LoVo (cell line): Measurements from ENCODE around the gene SH3RF2.

Experiments
- DNase-seq: peaks from one replicate; pipeline ENCODE4 v3.0.0-alpha.2; 2016; ENCODE audit warnings: low spot score

SH3RF2 gene

GRCh38 chr5:145921211-145921610, 15.2 kb upstream of the SH3RF2 start:
- no peak for DNase-seq

- no peak for DNase-seq
These were observed 14.3 kb upstream of the SH3RF2 start for GRCh38 chr5:145922059-145922458.

- DNase-seq, result no peak
These were observed 13.0 kb upstream of the SH3RF2 start for GRCh38 chr5:145923405-145923804.

GRCh38 chr5:145924849-145925248, 11.5 kb upstream of the SH3RF2 start:
- no peak for DNase-seq

- peak; percentile 70 for DNase-seq
These were observed 11.0 kb upstream of the SH3RF2 start for GRCh38 chr5:145925353-145925752.

- DNase-seq, result no peak
These were observed 10.6 kb upstream of the SH3RF2 start for GRCh38 chr5:145925803-145926202.

GRCh38 chr5:145931718-145932117, 4.7 kb upstream of the SH3RF2 start:
- DNase-seq, result no peak

- no peak for DNase-seq
These were observed 2.1 kb upstream of the SH3RF2 start for GRCh38 chr5:145934276-145934675.

- DNase-seq, result peak; percentile 89
These were observed 1.3 kb downstream of the SH3RF2 start for GRCh38 chr5:145937432-145938250.

- DNase-seq, result no peak
These were observed 2.6 kb downstream of the SH3RF2 start for GRCh38 chr5:145938776-145939539.

GRCh38 chr5:145939540-145940065, 3.2 kb downstream of the SH3RF2 start:
- peak; percentile 78 for DNase-seq

- DNase-seq, result no peak
These were observed 4.7 kb downstream of the SH3RF2 start for GRCh38 chr5:145941096-145941447.

GRCh38 chr5:145941448-145942130, 5.2 kb downstream of the SH3RF2 start:
- peak; percentile 38 for DNase-seq

- no peak for DNase-seq
These were observed 5.8 kb downstream of the SH3RF2 start for GRCh38 chr5:145942201-145942600.

- DNase-seq, result no peak
These were observed 6.4 kb downstream of the SH3RF2 start for GRCh38 chr5:145942749-145943148.

GRCh38 chr5:145943674-145944121, 7.3 kb downstream of the SH3RF2 start:
- peak; percentile 76 for DNase-seq

- no peak for DNase-seq
These were observed 8.0 kb downstream of the SH3RF2 start for GRCh38 chr5:145944328-145944727.

GRCh38 chr5:145945620-145946111, 9.3 kb downstream of the SH3RF2 start:
- DNase-seq, result no peak

- DNase-seq, result peak; percentile 92
These were observed 9.9 kb downstream of the SH3RF2 start for GRCh38 chr5:145946112-145946861.

GRCh38 chr5:145947581-145947980, 11.2 kb downstream of the SH3RF2 start:
- no peak for DNase-seq

GRCh38 chr5:145948047-145948446, 11.7 kb downstream of the SH3RF2 start:
- no peak for DNase-seq

- DNase-seq, result no peak
These were observed 12.5 kb downstream of the SH3RF2 start for GRCh38 chr5:145948921-145949320.
